AG04449 (cell line): ENCODE measurements around the gene SUFU.

ENCODE experiments used
- CTCF ChIA-PET: fragments of 350-600 bp; formaldehyde crosslinking; extraction: SDS; loops from one replicate; lab custom pipeline; 2021; ENCODE audit warnings: antibody characterized with exemption; lab: Yijun Ruan, JAX
- POLR2A ChIA-PET: fragments of 400-600, 350-600 bp; formaldehyde crosslinking; extraction: SDS; loops from one replicate; lab custom pipeline; 2020; ENCODE audit warnings: antibody characterized with exemption, inconsistent platforms; lab: Yijun Ruan, JAX
- DNase-seq: peaks from one replicate; pipeline ENCODE4 v3.0.0-alpha.2; 2010; ENCODE audit warnings: low read depth, low spot score
- H3K4me3 ChIP-seq: 2 replicates; pipeline ENCODE4 v1.5.1; 2011; ENCODE audit warnings: low read depth, mild to moderate bottlenecking, control low read depth, low read length
- CTCF ChIP-seq: IDR thresholded peaks from one replicate; pipeline ENCODE4 v1.5.1; 2011; ENCODE audit warnings: mild to moderate bottlenecking, moderate library complexity, low read length, control low read depth, inconsistent platforms; ENCODE audit not compliant: insufficient read depth; ENCODE audit errors: missing control alignments

Gene SUFU

DNA sequence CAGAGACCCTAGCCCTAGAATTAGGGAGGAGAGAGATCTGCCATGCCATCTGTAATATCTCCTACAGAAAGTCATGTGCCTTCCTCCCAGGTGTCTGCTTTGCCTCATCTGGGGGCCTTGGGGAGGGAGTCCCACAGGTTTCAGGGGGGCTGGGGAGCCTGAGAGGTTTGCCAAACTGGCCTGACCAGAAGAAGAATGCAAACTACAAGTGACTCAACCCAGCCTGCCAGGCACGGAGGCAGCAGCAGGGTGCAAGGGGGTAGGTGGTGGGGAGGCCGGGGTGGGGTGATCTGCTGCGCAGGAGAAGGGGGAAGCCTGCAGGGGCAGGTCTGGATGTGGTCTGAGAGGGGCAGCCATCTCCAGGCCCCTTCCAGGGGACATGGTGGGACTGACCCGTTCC, 130.9 kb downstream of the SUFU start:
- CTCF ChIA-PET: interaction anchor here (1.2 to 1.6 kb wide), 2 partner anchors 10 to 130 kb away, joined by 5 to 8 read pairs; partner anchors contain the start of genes SUFU and TRIM8
- POLR2A ChIA-PET: no interaction called here
- no peak for TF ChIP-seq CTCF
- DNase-seq: no peak
- H3K4me3 ChIP-seq: no peak overlapping the region

GRCh38 chr10:102635377-102635776, 131.6 kb downstream of the SUFU start:
- DNase-seq: no peak
- CTCF ChIA-PET: interaction anchor here (0.7 to 1.6 kb wide), 3 partner anchors 9 to 138 kb away, joined by 4 to 8 read pairs (median 5); partner anchors contain the start of genes SUFU and TRIM8
- POLR2A ChIA-PET: no interaction called here

DNA sequence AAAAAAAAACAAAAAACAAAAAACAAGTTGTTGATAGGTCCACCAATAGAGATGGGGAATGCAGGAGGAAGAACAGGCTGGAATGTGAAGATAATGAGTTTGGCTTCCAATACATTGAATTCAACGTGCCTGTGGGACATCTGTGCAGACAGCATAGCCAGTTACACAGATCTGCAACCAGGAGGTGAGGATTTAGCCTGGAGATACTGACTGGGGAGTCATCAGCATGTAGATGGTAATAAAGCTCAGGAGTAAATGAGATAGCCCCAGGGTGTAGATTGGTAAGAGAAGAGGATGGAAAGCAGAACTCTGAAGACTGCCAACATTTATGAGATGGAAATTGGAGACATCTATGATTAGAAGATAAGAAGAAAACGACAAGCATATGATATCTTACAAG, 135.8 kb downstream of the SUFU start:
- CTCF ChIA-PET: interaction anchor here (1.3 kb wide), 2 partner anchors 42 to 137 kb away, joined by 3 read pairs; partner anchors contain the start of gene ACTR1A
- H3K4me3 ChIP-seq: no peak overlapping the region
- DNase-seq: no peak
- POLR2A ChIA-PET: no interaction called here
- no peak for TF ChIP-seq CTCF

More at GRCh38 chr10:102635377-102635776, 131.6 kb downstream of the SUFU start:
- no peak for TF ChIP-seq CTCF
- no peak overlapping the region for H3K4me3 ChIP-seq

DNA sequence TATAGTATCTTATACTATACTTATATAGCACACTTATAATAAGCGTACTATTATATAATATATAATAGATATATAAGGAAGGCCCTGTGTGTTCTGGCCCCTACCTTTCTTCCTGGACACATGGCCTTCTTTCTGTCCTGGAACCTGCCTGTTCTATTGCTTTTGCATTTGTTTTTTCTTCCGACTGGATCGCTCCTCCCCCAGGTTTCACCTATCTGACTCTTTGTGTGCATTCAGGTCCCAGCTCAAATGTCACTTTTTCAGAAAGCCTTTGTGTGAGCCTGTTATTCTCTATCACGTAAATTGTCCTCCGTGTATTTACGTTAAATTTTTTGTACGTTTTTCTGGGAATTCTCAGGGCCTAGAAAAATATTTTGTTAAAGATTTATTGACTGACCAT, 137.6 kb downstream of the SUFU start:
- no peak overlapping the region; the same call in 1 of the 2 replicates for H3K4me3 ChIP-seq
- CTCF ChIA-PET: interaction anchor here (0.6 to 1.6 kb wide), 2 partner anchors 14 to 71 kb away, joined by 3 to 4 read pairs; no protein-coding TSS in a partner anchor
- POLR2A ChIA-PET: interaction anchor here (0.5 to 1.6 kb wide), 8 partner anchors 9 to 586 kb away, joined by 3 to 16 read pairs (median 4); no protein-coding TSS in a partner anchor
- no peak for DNase-seq
- TF ChIP-seq CTCF: no peak

DNA sequence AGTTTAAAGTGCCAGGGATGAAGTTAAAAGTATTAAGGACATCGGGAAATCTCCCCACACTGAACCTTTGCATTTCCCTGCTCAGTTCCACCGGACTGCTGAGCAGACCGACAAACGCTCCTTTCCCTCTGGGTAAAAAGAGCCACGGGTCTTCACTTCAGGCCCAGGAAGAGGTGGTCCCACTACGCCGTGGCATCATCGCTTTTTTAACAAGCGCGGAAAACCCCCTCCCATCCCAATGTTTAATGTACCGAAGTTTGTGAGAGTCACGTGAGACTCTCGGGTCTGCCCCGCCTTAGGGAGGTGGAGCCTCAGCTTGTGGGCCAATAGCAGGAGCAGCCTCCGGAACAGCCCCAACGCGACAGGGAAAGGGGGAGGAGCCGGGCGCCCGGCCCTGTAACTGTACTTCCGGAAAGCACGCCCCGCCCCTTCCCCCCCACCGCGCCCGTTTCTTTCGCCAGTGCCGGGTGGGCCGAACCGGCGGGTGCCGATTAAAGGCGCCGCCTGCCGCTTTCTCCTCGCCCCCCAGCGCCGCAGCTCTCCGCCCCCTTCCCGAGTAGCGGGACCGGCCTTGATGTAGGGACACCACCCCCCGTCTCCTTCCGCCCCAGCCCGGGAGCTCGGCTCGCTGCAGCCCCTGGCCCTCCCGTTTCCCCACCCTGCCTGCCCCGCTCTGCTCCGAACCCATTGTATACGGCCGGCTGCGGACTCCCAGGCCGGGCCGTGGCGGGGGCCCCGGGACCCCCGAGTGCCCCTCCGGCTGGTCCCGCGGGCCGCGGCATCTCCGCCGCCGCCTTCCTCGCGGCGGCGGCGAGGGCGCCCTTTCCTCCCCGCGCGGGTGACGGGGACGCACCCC, 138.3 kb downstream of the SUFU start:
- peak; percentile 87 for DNase-seq
- POLR2A ChIA-PET: interaction anchor here (0.5 to 1.6 kb wide), 9 partner anchors 8 to 585 kb away, joined by 3 to 16 read pairs (median 4); partner anchors contain the start of genes ARL3 and SFXN2
- peak overlapping the region; percentile 91 for H3K4me3 ChIP-seq
- CTCF ChIA-PET: interaction anchor here (1.6 kb wide), 1 partner anchor 71 kb away, joined by 3 read pairs; no protein-coding TSS in a partner anchor
- TF ChIP-seq CTCF: no peak
